ENCODE results near the gene S100A13. TPM values are rescaled to one million over a fixed set of nuclear protein-coding genes. Genes with fewer than 3 reads are reported as not detected.
A peak's percentile ranks its signal among the peaks of the same experiment; 100 is the strongest.
"Not testable (repeated sequence)": the region's sequence is repeated elsewhere in the genome, so short reads cannot be mapped to it uniquely, and the experiment has no call there.

S100A13 gene
- total RNA-seq, 1 donor from 2014 or later = 33.7 TPM

DNA sequence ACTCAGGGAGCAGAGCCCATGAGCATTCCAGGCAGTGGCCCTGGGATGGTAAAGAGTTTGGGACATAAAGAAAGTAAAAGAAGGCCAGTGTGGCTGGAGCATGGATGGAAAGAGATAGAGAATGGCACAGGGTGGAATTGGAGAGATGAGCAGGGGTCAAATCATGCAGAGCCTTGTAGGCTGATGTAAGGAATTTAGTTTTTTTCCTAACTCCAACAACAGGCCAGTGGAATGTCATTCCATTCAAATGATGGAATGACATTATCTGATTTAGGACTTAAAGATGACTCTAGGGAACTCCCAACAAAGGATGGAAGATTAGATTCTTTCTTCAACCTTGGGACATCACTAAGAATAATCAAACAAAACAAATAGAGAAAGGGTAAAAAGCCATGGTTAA, 48.8 kb downstream of the S100A13 start:
- no peaks in the 10 kb centered on the region for H3K36me3 Mint-ChIP-seq (ENCODE audit: low read depth)
- no peak overlapping the region for H3K4me3 Mint-ChIP-seq
- no peak overlapping the region for H3K27ac Mint-ChIP-seq (ENCODE audit: unreplicated experiment)

DNA sequence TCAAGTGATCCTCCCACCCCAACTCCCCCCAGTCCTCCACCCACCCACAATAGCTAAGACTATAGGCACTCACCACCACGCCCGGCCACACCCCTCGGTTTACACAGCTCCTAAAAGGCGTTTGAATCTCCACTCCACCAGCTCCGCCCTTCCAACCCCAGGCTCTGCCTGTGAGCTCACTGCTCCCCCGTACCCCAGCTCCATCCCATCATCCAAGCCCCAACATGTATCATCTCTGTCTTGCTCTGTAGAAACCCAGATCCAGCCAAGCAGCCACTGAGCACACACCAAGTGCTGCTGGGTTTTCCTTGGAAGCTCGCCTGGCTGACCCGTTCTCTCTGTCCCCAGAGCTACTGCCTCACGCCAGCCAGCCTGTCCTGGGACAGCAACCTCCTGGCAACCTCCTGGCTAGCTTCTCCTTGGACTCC, 49.7 kb downstream of the S100A13 start:
- Mint-ChIP-seq H3K9me3 (no peaks in the 10 kb centered on the region), H3K4me3 (no peak overlapping the region), H3K27me3 (ENCODE audit: low read depth) (no peaks in the 10 kb centered on the region), H3K36me3 (ENCODE audit: low read depth) (no peaks in the 10 kb centered on the region), H3K4me1 (peaks cover 17% of the 10 kb centered on the region), H3K27ac (ENCODE audit: unreplicated experiment) (no peak overlapping the region)
- DNase-seq (ENCODE audit: low read depth, low spot score) = no peak
- TF ChIP-seq, protein P1, sequence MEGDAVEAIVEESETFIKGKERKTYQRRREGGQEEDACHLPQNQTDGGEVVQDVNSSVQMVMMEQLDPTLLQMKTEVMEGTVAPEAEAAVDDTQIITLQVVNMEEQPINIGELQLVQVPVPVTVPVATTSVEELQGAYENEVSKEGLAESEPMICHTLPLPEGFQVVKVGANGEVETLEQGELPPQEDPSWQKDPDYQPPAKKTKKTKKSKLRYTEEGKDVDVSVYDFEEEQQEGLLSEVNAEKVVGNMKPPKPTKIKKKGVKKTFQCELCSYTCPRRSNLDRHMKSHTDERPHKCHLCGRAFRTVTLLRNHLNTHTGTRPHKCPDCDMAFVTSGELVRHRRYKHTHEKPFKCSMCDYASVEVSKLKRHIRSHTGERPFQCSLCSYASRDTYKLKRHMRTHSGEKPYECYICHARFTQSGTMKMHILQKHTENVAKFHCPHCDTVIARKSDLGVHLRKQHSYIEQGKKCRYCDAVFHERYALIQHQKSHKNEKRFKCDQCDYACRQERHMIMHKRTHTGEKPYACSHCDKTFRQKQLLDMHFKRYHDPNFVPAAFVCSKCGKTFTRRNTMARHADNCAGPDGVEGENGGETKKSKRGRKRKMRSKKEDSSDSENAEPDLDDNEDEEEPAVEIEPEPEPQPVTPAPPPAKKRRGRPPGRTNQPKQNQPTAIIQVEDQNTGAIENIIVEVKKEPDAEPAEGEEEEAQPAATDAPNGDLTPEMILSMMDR (conservative IDR thresholded peaks at IDR 0.05) = no peak

More for the DNA sequence above, 48.8 kb downstream of the S100A13 start:
- Mint-ChIP-seq H3K27me3 (ENCODE audit: low read depth) (no peaks in the 10 kb centered on the region), H3K4me1 (peaks cover 12% of the 10 kb centered on the region), H3K9me3 (no peaks in the 10 kb centered on the region)
- TF ChIP-seq, protein P1 (conservative IDR thresholded peaks at IDR 0.05) = no peak
- no peak for DNase-seq (ENCODE audit: low read depth, low spot score)

DNA sequence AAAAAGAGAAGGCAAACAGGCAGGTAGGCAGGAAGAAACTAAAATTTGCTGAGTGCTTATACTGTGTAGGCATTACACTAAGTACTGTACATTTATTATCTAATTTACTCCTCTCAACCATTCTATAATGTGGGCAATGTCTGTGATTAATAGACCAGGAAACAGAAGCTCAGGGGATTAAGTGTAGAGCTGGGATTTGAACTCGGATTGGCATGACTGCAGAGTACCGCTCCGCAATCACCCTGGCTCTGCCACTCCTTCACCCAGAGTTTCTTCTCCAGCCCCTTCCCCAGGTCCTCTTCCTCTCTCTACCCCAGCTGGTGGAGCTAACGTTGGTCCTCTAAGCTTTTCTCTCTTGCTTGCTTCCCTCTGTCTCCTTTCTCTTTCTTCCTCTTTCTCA, 50.2 kb downstream of the S100A13 start:
- H3K4me3 Mint-ChIP-seq = no peak overlapping the region
- peaks cover 19% of the 10 kb centered on the region for H3K4me1 Mint-ChIP-seq

DNA sequence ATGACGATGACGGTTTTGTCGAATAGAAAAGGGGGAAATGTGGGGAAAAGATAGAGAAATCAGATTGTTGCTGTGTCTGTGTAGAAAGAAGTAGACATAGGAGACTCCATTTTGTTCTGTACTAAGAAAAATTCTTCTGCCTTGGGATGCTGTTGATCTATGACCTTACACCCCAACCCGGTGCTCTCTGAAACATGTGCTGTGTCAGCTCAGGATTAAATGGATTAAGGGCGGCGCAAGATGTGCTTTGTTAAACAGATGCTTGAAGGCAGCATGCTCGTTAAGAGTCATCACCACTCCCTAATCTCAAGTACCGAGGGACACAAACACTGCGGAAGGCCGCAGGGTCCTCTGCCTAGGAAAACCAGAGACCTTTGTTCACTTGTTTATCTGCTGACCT, 51.8 kb downstream of the S100A13 start:
- not testable (repeated sequence) for H3K27ac Mint-ChIP-seq (ENCODE audit: unreplicated experiment); DNase-seq (ENCODE audit: low read depth, low spot score); H3K27me3 Mint-ChIP-seq (ENCODE audit: low read depth); H3K36me3 Mint-ChIP-seq (ENCODE audit: low read depth); H3K9me3 Mint-ChIP-seq; H3K4me3 Mint-ChIP-seq
- H3K4me1 Mint-ChIP-seq = peaks cover 26% of the 10 kb centered on the region

More for the DNA sequence above, 50.2 kb downstream of the S100A13 start:
- Mint-ChIP-seq H3K9me3 (no peaks in the 10 kb centered on the region), H3K27me3 (ENCODE audit: low read depth) (no peaks in the 10 kb centered on the region), H3K36me3 (ENCODE audit: low read depth) (no peaks in the 10 kb centered on the region), H3K27ac (ENCODE audit: unreplicated experiment) (no peak overlapping the region)
- TF ChIP-seq, protein P1 (conservative IDR thresholded peaks at IDR 0.05) = no peak
- DNase-seq (ENCODE audit: low read depth, low spot score) = no peak

DNA sequence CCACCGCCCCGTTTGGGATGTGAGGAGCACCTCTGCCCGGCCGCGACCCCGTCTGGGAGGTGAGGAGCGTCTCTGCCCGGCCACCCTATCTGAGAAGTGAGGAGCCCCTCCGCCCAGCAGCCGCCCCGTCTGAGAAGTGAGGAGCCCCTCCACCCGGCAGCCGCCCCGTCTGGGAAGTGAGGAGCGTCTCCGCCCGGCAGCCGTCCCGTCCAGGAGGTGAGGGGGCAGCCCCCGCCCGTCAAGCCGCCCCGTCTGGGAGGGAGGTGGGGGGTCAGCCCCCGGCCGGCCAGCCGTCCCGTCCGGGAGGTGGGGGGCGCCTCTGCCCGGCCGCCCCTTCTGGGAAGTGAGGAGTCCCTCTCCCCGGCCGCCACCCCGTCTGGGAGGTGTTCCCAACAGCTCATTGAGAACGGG, 52.2 kb downstream of the S100A13 start:
- H3K9me3 Mint-ChIP-seq; H3K27ac Mint-ChIP-seq (ENCODE audit: unreplicated experiment); DNase-seq (ENCODE audit: low read depth, low spot score); H3K27me3 Mint-ChIP-seq (ENCODE audit: low read depth); H3K36me3 Mint-ChIP-seq (ENCODE audit: low read depth); H3K4me3 Mint-ChIP-seq: not testable (repeated sequence)
- peaks cover 26% of the 10 kb centered on the region for H3K4me1 Mint-ChIP-seq

DNA sequence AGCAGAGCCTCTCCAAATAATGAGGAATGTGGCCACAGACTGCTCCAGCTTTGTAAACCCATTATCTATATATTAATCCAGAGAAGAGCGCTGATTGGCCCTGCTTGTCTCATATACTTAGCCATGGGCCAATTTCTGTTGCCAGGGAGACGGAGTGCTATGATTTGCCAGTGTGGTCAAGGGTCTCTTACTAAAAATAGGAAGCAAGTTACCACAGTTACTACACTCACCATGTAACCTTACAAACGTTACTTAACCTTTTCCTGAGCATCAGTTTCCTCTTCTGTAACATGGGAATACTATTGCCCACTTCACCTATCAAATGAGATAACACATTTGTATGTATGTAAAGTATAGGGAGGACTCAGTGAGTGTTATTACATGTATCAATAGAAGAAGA, 54.0 kb downstream of the S100A13 start:
- Mint-ChIP-seq H3K27me3 (ENCODE audit: low read depth) (no peaks in the 10 kb centered on the region), H3K4me1 (peaks cover 37% of the 10 kb centered on the region), H3K36me3 (ENCODE audit: low read depth) (no peaks in the 10 kb centered on the region), H3K27ac (ENCODE audit: unreplicated experiment) (no peak overlapping the region), H3K9me3 (no peaks in the 10 kb centered on the region), H3K4me3 (no peak overlapping the region)
- DNase-seq (ENCODE audit: low read depth, low spot score) = no peak
- TF ChIP-seq, protein P1 (conservative IDR thresholded peaks at IDR 0.05) = no peak

DNA sequence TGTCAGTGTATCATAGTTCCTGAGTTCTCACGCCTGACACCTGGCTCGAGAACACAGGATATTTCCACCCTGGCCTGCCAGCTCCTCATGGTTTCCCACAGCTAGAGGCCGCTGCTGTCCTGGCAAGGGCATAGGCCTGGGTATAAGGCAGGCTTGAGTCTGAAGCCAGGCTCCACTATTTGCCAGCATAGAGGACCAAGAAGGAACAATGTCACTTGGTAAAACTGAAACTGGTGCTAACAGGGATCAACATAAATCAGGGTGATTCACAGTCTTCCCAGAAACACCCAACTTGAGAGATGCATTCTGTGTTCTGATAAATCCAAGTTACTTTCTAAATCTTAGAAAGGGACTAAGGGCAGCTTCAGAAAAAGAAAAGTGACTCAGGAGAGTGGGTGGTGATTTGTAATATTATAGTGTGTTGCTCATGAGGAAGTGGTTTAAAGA, 54.7 kb downstream of the S100A13 start:
- TF ChIP-seq, protein P1 (conservative IDR thresholded peaks at IDR 0.05) = peak; percentile 62
- DNase-seq (ENCODE audit: low read depth, low spot score) = peak; percentile 36
- Mint-ChIP-seq H3K9me3 (no peaks in the 10 kb centered on the region), H3K27ac (ENCODE audit: unreplicated experiment) (no peak overlapping the region), H3K4me3 (no peak overlapping the region), H3K36me3 (ENCODE audit: low read depth) (no peaks in the 10 kb centered on the region), H3K27me3 (ENCODE audit: low read depth) (no peaks in the 10 kb centered on the region), H3K4me1 (peaks cover 37% of the 10 kb centered on the region)

Measured in neural crest cell (in vitro differentiated cells).